ENCODE data around the gene IL20. TPM values are rescaled to one million over a fixed set of nuclear protein-coding genes. Genes with fewer than 3 reads are reported as not detected.

IL20 gene
- total RNA-seq, 1 donor from 2014 or later: not detected

GRCh38 chr1:206900149-206900548 is 34.7 kb downstream of the IL20 start:
- no peak for DNase-seq (ENCODE audit: low read depth)

DNA sequence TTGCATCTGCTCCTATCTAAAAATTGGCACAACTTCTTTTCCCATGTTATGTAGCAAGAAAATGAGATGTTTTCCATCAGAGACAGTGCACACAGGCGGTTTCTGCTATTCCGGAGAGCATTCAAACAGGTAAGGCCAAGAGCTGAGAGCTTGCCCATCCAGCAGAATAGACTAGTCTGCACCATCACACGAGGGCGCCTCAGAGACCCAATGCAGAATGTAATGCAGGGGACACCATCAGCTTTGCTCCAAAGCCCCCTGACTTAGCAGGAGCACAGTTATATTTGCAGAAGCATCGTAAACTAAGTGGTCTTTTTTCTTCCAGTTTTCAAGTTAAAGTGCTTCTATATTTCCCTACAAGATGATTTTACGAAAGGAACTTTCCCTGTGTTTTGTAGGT is 36.5 kb downstream of the IL20 start:
- DNase-seq (ENCODE audit: low read depth): no peak

GRCh38 chr1:206902702-206903101 is 37.3 kb downstream of the IL20 start:
- no peak for DNase-seq (ENCODE audit: low read depth)

DNA sequence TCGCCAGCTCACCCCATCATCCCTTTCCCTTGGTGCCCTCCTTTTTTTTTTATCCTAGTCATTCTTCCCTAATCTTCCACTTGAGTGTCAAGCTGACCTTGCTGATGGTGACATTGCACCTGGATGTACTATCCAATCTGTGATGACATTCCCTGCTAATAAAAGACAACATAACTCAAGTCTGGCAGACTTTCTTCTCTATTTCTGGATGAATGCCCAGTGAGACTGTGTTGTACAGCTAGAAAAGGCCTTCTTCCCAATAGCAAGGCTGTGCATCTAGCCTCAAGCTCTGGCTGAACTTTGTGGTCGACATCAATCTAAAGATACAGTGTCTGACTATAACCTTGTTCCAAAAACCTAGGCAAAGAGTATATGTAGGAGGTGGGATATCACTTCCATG is 38.3 kb downstream of the IL20 start:
- DNase-seq (ENCODE audit: low read depth): no peak

DNA sequence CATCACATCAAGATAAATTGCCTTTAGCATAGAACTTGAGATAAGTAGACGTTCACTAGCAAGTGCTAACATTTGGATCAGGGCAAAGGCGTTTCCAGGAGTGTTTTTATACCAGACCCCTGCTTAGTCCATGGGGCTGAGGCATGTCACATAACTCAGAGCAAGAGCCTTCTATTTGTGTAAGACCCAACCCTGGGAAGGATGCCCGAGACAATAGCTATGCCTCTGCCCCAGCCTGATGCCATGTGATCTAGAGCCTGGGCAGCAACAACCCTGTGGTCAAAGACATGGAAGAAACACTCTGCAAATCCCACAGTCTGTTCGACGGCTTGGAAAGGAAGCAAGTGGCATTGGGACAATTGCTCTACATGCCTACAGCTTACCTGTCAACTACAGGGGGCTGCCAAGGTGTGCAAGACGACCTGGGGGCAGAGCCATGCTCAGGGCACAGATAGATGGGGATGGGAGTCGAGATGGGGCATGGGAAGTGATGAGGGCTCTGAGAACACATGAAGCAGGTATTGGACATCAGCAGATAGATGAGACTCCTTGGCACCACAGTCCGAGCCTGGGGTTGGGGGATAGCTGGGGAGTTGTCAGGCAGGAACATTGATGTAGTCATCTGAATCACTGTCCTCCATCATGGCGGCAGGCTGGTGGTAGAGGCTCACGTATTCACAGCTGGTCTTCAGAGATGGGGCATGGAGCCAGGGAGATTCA is 39.2 kb downstream of the IL20 start:
- peak; percentile 25 for DNase-seq (ENCODE audit: low read depth)

- peak; percentile 31 for DNase-seq (ENCODE audit: low read depth)
These were observed 40.1 kb downstream of the IL20 start for GRCh38 chr1:206905295-206906164.

GRCh38 chr1:206907304-206907991 is 42.0 kb downstream of the IL20 start:
- no peak for DNase-seq (ENCODE audit: low read depth)

DNA sequence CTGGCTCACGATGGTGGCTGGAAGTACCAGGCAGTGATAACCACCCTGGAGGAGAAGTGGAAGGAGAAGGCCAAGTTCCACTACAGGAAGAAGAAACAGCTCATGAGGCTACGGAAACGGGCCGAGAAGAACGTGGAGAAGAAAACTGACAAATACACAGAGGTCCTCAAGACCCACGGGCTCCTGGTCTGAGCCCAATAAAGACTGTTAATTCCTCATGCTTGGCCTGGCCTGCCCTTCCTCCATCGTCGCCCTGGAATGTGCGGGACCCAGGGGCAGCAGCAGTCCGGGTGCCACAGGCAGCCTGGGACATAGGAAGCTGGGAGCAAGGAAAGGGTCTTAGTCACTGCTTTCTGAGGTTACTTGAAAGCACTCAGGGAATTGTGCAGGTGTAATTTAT is 42.6 kb downstream of the IL20 start:
- DNase-seq (ENCODE audit: low read depth): no peak

GRCh38 chr1:206909161-206909882 is 43.9 kb downstream of the IL20 start:
- no peak for DNase-seq (ENCODE audit: low read depth)

- DNase-seq (ENCODE audit: low read depth): no peak
These were observed 44.5 kb downstream of the IL20 start for GRCh38 chr1:206909883-206910318.

DNA sequence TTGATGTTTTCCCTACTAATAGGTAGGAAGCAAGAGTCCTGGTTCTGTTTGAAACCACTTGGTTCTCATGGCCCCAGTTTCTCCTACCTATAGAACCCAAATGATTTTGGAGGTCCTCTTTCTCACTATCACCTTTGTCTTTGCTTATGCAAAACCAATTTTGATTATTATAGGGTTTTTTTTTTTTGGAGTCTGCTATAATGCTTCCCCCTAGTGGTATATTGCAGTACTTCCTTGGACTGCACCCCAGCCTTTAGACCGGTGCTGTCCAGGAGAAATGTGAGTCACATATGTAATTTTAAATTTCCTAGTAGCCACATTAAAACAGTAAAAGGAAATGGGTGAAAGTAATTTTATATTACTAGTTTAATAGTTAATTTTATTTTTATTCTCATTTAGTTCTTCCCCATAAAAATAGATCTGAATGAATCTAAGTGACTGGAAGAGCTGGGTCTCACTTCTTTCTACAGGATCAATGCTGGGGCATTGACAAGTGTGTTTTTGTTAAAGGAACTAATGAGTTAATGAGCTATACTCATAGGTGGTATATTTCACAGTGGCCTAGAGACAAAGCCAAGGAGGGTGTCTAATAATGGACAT is 45.7 kb downstream of the IL20 start:
- peak; percentile 66 for DNase-seq (ENCODE audit: low read depth)

- peak; percentile 86 for DNase-seq (ENCODE audit: low read depth)
These were observed 47.1 kb downstream of the IL20 start for GRCh38 chr1:206912445-206913095.

DNA sequence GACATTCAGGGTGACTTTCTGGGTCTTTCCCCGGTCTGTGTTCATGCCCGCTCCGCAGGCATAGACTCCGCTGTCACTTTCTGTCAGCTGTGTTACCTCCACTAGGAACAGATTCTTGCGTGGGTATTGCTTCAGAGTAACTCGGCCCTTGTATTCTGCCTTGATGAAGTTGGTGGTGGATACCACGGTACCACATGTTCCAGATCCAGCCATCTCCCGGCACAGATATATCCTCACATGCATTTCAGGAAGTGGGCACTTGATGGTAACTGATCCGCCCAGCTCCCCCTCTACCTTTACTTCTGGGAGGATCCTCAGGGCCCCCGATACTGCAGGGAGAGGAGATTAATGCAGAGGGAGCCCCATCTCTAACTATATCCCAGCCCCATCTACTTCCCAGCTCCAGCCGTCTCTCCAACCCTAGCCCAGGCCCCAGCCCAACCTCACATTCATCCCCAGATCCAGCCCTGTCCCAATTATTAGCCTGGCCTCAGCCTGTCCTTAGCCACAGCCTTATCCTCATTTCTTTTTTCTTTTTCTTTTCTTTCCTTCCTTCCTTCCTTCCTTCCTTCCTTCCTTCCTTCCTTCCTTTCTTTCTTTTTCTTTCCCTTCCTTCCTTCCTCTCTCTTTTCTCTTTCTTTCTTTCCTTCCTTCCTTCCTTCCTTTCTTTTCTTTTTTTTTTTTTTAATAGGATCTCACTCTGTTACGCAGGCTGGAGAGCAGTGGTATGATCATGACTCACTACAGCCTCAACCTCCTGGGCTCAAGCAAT is 48.5 kb downstream of the IL20 start:
- no peak for DNase-seq (ENCODE audit: low read depth)

- DNase-seq (ENCODE audit: low read depth): no peak
These were observed 49.8 kb downstream of the IL20 start for GRCh38 chr1:206915030-206915735.

DNA sequence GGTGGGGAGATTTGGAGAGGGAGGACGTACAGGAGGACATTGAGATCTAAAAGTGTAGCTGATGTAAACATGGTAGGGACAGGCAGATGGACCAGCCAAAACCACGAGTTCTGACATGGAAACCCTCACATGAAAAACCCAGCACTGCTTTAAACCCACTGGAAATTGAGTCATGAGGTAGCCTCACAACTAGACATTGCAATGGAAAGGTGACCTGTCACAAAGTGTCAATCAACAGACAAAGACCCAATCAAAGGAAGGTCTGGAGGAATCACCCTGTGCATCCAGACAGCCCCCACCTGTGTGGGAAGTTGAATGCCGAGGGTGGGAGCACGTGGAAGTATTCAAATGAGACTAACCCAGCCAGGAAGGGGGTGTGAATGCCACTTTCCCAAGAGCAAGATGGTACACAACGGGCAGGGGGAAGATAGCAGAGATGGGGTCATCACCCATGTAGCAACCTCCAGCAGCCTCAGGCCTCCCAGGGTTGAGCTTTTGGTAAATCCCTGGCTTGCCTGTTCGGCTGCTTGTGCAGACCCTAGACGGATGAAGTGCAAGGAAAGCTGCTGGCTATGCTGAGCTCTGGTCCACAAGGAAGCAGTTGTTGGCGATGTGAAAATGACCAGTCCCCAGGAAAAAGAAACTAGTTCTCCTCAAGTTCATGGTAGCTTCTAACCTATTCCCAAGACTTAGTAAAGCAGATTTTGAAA is 50.7 kb downstream of the IL20 start:
- no peak for DNase-seq (ENCODE audit: low read depth)

- no peak for DNase-seq (ENCODE audit: low read depth)
These were observed 52.7 kb downstream of the IL20 start for GRCh38 chr1:206918076-206918475.

Data from myocyte (in vitro differentiated cells).